ENCODE results near the gene TRPM3.

DNA sequence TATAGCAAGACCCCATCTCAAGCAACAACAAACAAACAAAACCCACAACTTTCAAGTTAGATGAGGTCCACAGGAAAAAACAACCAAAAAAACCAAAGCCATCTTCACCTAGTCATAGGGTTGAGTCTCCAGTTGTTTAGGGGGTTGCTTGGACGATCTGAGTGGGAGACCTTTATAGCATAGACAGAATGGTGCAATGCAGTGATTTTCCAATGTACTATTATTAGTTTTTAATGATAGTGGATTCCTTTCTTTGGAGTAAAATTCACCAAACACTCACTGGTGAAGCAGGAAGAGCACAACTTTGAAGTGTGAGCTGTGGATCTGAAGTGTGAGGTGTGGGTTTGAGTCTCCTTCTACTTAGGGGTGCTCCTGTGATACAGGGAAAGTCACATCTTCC lies 640.0 kb downstream of the TRPM3 start:
- no peak for TF ChIP-seq POLR2AphosphoS5 (IDR thresholded peaks at IDR 0.05; ENCODE audit: insufficient read depth in 1 of 2, low read depth in 1 of 2)
- TF ChIP-seq, protein P1, sequence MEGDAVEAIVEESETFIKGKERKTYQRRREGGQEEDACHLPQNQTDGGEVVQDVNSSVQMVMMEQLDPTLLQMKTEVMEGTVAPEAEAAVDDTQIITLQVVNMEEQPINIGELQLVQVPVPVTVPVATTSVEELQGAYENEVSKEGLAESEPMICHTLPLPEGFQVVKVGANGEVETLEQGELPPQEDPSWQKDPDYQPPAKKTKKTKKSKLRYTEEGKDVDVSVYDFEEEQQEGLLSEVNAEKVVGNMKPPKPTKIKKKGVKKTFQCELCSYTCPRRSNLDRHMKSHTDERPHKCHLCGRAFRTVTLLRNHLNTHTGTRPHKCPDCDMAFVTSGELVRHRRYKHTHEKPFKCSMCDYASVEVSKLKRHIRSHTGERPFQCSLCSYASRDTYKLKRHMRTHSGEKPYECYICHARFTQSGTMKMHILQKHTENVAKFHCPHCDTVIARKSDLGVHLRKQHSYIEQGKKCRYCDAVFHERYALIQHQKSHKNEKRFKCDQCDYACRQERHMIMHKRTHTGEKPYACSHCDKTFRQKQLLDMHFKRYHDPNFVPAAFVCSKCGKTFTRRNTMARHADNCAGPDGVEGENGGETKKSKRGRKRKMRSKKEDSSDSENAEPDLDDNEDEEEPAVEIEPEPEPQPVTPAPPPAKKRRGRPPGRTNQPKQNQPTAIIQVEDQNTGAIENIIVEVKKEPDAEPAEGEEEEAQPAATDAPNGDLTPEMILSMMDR (IDR thresholded peaks at IDR 0.05): no peak

Data from vagina (tissue), 2 donors.